ENCODE results near the gene COL8A1.

COL8A1 gene

GRCh38 chr3:99669879-99670555 lies 31.6 kb downstream of the COL8A1 start:
- Mint-ChIP-seq H3K4me1 (ENCODE audit: low read depth) (no peaks in the 10 kb centered on the region), H3K27ac (no peak overlapping the region), H3K9me3 (no peaks in the 10 kb centered on the region), H3K27me3 (no peaks in the 10 kb centered on the region), H3K36me3 (ENCODE audit: low read depth) (no peaks in the 10 kb centered on the region), H3K4me3 (no peak overlapping the region)
- intact Hi-C loops (cut with micrococcal nuclease) = no loop called here

GRCh38 chr3:99670556-99670950 lies 32.2 kb downstream of the COL8A1 start:
- Mint-ChIP-seq H3K9me3 (no peaks in the 10 kb centered on the region), H3K4me3 (no peak overlapping the region), H3K4me1 (ENCODE audit: low read depth) (no peaks in the 10 kb centered on the region), H3K27me3 (no peaks in the 10 kb centered on the region), H3K27ac (no peak overlapping the region), H3K36me3 (ENCODE audit: low read depth) (no peaks in the 10 kb centered on the region)
- intact Hi-C loops (cut with micrococcal nuclease) = no loop called here

- intact Hi-C loops (cut with micrococcal nuclease) = no loop called here
- H3K9me3 Mint-ChIP-seq = no peaks in the 10 kb centered on the region
- no peaks in the 10 kb centered on the region for H3K27me3 Mint-ChIP-seq
- H3K36me3 Mint-ChIP-seq (ENCODE audit: low read depth) = no peaks in the 10 kb centered on the region
- no peak overlapping the region for H3K27ac Mint-ChIP-seq
- H3K4me1 Mint-ChIP-seq (ENCODE audit: low read depth) = no peaks in the 10 kb centered on the region
- H3K4me3 Mint-ChIP-seq = no peak overlapping the region
Observed at GRCh38 chr3:99674086-99674789, 35.8 kb downstream of the COL8A1 start.

- no peaks in the 10 kb centered on the region for H3K36me3 Mint-ChIP-seq (ENCODE audit: low read depth)
- no peak overlapping the region for H3K27ac Mint-ChIP-seq
- no peaks in the 10 kb centered on the region for H3K27me3 Mint-ChIP-seq
- no peaks in the 10 kb centered on the region for H3K9me3 Mint-ChIP-seq
- intact Hi-C loops (cut with micrococcal nuclease) = no loop called here
- H3K4me1 Mint-ChIP-seq (ENCODE audit: low read depth) = no peaks in the 10 kb centered on the region
- no peak overlapping the region for H3K4me3 Mint-ChIP-seq
Observed at GRCh38 chr3:99678023-99678422, 39.6 kb downstream of the COL8A1 start.

GRCh38 chr3:99678896-99679295 lies 40.5 kb downstream of the COL8A1 start:
- H3K4me1 Mint-ChIP-seq (ENCODE audit: low read depth) = no peaks in the 10 kb centered on the region
- H3K36me3 Mint-ChIP-seq (ENCODE audit: low read depth) = no peaks in the 10 kb centered on the region
- no peaks in the 10 kb centered on the region for H3K27me3 Mint-ChIP-seq
- no peak overlapping the region for H3K4me3 Mint-ChIP-seq
- intact Hi-C loops (cut with micrococcal nuclease) = no loop called here
- no peak overlapping the region for H3K27ac Mint-ChIP-seq
- no peaks in the 10 kb centered on the region for H3K9me3 Mint-ChIP-seq

- no peaks in the 10 kb centered on the region for H3K36me3 Mint-ChIP-seq (ENCODE audit: low read depth)
- H3K27me3 Mint-ChIP-seq = no peaks in the 10 kb centered on the region
- no peaks in the 10 kb centered on the region for H3K9me3 Mint-ChIP-seq
- H3K4me1 Mint-ChIP-seq (ENCODE audit: low read depth) = no peaks in the 10 kb centered on the region
- H3K27ac Mint-ChIP-seq = no peak overlapping the region
- intact Hi-C loops (cut with micrococcal nuclease) = no loop called here
- no peak overlapping the region for H3K4me3 Mint-ChIP-seq
Observed at GRCh38 chr3:99681512-99681911, 43.1 kb downstream of the COL8A1 start.

GRCh38 chr3:99681976-99682375 lies 43.6 kb downstream of the COL8A1 start:
- no peaks in the 10 kb centered on the region for H3K36me3 Mint-ChIP-seq (ENCODE audit: low read depth)
- no peak overlapping the region for H3K4me3 Mint-ChIP-seq
- H3K27ac Mint-ChIP-seq = no peak overlapping the region
- intact Hi-C loops (cut with micrococcal nuclease) = no loop called here
- no peaks in the 10 kb centered on the region for H3K9me3 Mint-ChIP-seq
- no peaks in the 10 kb centered on the region for H3K4me1 Mint-ChIP-seq (ENCODE audit: low read depth)
- H3K27me3 Mint-ChIP-seq = no peaks in the 10 kb centered on the region

GRCh38 chr3:99683465-99683864 lies 45.1 kb downstream of the COL8A1 start:
- Mint-ChIP-seq H3K4me1 (ENCODE audit: low read depth) (no peaks in the 10 kb centered on the region), H3K9me3 (no peaks in the 10 kb centered on the region), H3K27ac (no peak overlapping the region), H3K4me3 (no peak overlapping the region), H3K36me3 (ENCODE audit: low read depth) (no peaks in the 10 kb centered on the region), H3K27me3 (no peaks in the 10 kb centered on the region)
- intact Hi-C loops (cut with micrococcal nuclease) = no loop called here

GRCh38 chr3:99683876-99684275 lies 45.5 kb downstream of the COL8A1 start:
- no peaks in the 10 kb centered on the region for H3K36me3 Mint-ChIP-seq (ENCODE audit: low read depth)
- no peaks in the 10 kb centered on the region for H3K9me3 Mint-ChIP-seq
- H3K4me3 Mint-ChIP-seq = no peak overlapping the region
- H3K4me1 Mint-ChIP-seq (ENCODE audit: low read depth) = no peaks in the 10 kb centered on the region
- no peaks in the 10 kb centered on the region for H3K27me3 Mint-ChIP-seq
- H3K27ac Mint-ChIP-seq = no peak overlapping the region
- intact Hi-C loops (cut with micrococcal nuclease) = no loop called here

GRCh38 chr3:99684644-99685043 lies 46.2 kb downstream of the COL8A1 start:
- H3K4me3 Mint-ChIP-seq = no peak overlapping the region
- no peaks in the 10 kb centered on the region for H3K36me3 Mint-ChIP-seq (ENCODE audit: low read depth)
- intact Hi-C loops (cut with micrococcal nuclease) = loop anchor here (5.0 kb wide), 1 partner anchor 662 kb away; no protein-coding TSS in a partner anchor
- no peaks in the 10 kb centered on the region for H3K9me3 Mint-ChIP-seq
- H3K4me1 Mint-ChIP-seq (ENCODE audit: low read depth) = no peaks in the 10 kb centered on the region
- H3K27ac Mint-ChIP-seq = no peak overlapping the region
- H3K27me3 Mint-ChIP-seq = no peaks in the 10 kb centered on the region

- Mint-ChIP-seq H3K27ac (no peak overlapping the region), H3K4me3 (no peak overlapping the region), H3K36me3 (ENCODE audit: low read depth) (no peaks in the 10 kb centered on the region), H3K9me3 (no peaks in the 10 kb centered on the region), H3K27me3 (no peaks in the 10 kb centered on the region), H3K4me1 (ENCODE audit: low read depth) (no peaks in the 10 kb centered on the region)
- intact Hi-C loops (cut with micrococcal nuclease) = loop anchor here (2.0 to 5.0 kb wide), 2 partner anchors 664 to 870 kb away; no protein-coding TSS in a partner anchor
Observed at GRCh38 chr3:99686469-99686868, 48.1 kb downstream of the COL8A1 start.

GRCh38 chr3:99686955-99687612 lies 48.7 kb downstream of the COL8A1 start:
- intact Hi-C loops (cut with micrococcal nuclease) = loop anchor here (2.0 to 5.0 kb wide), 2 partner anchors 665 to 870 kb away; no protein-coding TSS in a partner anchor
- Mint-ChIP-seq H3K4me3 (no peak overlapping the region), H3K27ac (no peak overlapping the region)

GRCh38 chr3:99690761-99691369 lies 52.5 kb downstream of the COL8A1 start:
- H3K27ac Mint-ChIP-seq = no peak overlapping the region
- no peak overlapping the region for H3K4me3 Mint-ChIP-seq
- H3K9me3 Mint-ChIP-seq = no peaks in the 10 kb centered on the region
- no peaks in the 10 kb centered on the region for H3K27me3 Mint-ChIP-seq
- no peaks in the 10 kb centered on the region for H3K4me1 Mint-ChIP-seq (ENCODE audit: low read depth)
- H3K36me3 Mint-ChIP-seq (ENCODE audit: low read depth) = no peaks in the 10 kb centered on the region
- intact Hi-C loops (cut with micrococcal nuclease) = no loop called here

More at GRCh38 chr3:99686955-99687612, 48.7 kb downstream of the COL8A1 start:
- no peaks in the 10 kb centered on the region for H3K4me1 Mint-ChIP-seq (ENCODE audit: low read depth)
- no peaks in the 10 kb centered on the region for H3K36me3 Mint-ChIP-seq (ENCODE audit: low read depth)
- H3K27me3 Mint-ChIP-seq = no peaks in the 10 kb centered on the region
- no peaks in the 10 kb centered on the region for H3K9me3 Mint-ChIP-seq

- Mint-ChIP-seq H3K27me3 (no peaks in the 10 kb centered on the region), H3K4me1 (ENCODE audit: low read depth) (no peaks in the 10 kb centered on the region), H3K9me3 (no peaks in the 10 kb centered on the region), H3K27ac (no peak overlapping the region), H3K4me3 (no peak overlapping the region), H3K36me3 (ENCODE audit: low read depth) (no peaks in the 10 kb centered on the region)
- intact Hi-C loops (cut with micrococcal nuclease) = no loop called here
Observed at GRCh38 chr3:99693636-99694035, 55.2 kb downstream of the COL8A1 start.

Measured in dendritic cell treated with granulocyte-macrophage colony-stimulating factor and Interleukin-4, amounts not matched to agents 40 ng/mL and 50 ng/mL, for 4 days (primary cell).